HG03045 (cell line): ENCODE measurements around the gene HABP2.

Source experiments
- ATAC-seq: cut with Tn5 transposase; IDR thresholded peaks from one replicate; pipeline ENCODE4 v1.9.1; 2021; ENCODE audit warnings: mild to moderate bottlenecking, moderate library complexity; ENCODE audit not compliant: unreplicated experiment

Gene HABP2

DNA sequence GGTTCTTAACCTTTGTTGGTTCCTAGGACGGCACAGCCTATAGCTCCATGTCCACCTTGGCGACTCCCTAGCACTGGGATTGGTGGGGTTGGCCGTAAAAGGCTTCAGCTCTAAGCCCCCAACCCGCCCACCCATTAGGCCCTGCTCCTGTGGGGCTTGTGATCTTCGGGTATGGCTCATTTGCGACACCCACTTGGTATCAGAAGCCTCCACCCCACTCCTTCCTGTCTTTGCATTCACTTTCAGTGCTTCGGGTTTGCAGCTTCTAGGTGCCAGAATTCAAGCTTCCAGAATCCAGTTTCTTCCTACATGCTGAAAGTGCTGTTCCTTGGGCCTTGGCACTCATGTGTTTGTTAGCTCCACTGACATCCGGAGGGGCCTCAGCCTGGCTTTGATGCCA is 39.5 kb downstream of the HABP2 start:
- no peak for ATAC-seq

DNA sequence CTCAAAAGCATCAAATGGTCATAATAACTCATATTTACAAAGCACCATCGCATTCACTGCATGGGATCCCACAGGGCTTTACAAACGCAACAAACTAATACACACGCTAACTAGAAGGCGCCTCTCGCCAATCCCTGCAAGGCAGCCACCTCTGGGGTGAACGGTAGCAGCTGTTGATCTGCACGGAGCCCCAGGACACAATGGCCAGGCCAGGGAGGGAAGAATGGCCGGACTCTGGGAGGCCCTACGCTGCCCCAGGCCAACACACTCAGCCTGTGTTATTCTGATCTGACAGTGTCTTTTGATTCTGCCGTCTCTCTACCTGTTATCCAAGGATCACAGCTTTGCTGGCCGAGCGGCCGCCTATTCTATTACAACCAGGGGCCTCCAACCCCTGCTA is 41.8 kb downstream of the HABP2 start:
- no peak for ATAC-seq

- ATAC-seq, result no peak
Observed at GRCh38 chr10:113600569-113600968, 47.7 kb downstream of the HABP2 start.

- ATAC-seq, result no peak
Observed at GRCh38 chr10:113603057-113603777, 50.4 kb downstream of the HABP2 start.

GRCh38 chr10:113604572-113604971 is 51.7 kb downstream of the HABP2 start:
- no peak for ATAC-seq

DNA sequence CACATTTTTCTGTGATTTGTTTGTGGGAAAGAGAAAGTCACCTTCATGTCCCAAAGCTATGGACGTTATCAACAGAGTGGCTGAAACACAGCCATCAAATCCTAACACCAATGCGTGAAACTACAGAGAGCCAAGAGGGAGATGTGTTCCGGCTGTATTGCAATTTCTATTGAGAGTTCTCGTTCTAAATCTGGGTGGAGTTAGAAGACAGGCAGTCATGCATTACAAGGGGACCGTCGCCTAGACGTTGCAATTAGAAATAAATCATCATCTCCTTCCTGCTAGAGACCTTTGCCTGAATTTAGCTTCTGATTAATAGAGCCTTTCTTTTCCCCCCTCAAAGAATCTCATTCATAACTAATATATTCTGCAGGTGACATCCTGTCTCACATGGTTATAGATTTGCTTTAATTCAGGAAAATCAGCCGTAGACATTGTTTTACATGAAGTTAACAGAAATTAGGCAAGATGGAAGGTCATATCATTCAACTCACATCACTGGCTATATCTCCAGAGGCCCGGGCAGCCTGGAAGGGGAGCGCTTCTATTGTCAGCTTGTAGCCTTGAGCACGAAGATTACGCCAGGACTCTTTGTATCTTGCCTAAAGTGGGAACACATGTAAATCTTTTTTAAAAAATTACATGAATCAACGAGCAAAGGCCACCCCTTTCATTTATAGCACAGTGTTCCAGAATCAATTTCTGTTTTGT is 52.6 kb downstream of the HABP2 start:
- no peak for ATAC-seq

DNA sequence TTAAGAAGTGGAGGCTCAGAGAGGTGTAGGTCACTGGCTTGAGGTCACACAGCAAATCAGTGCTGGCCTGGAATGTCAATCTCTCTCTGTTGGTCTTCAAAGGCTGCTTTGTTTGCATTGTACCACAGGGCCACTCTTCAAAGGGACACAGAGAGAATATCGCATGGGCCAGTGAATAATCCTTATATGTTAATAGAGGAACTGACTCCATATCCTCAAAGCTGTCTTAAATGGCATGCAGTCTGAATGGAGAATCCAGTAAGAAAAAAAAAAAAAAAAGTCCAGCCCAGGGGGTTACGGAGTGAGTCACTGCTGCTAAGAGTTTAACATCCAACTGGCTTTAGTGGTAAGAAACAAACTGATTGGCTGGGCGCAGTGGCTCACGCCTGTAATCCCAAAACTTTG is 56.9 kb downstream of the HABP2 start:
- ATAC-seq, result no peak

- no peak for ATAC-seq
Observed at GRCh38 chr10:113610631-113611601, 58.1 kb downstream of the HABP2 start.

DNA sequence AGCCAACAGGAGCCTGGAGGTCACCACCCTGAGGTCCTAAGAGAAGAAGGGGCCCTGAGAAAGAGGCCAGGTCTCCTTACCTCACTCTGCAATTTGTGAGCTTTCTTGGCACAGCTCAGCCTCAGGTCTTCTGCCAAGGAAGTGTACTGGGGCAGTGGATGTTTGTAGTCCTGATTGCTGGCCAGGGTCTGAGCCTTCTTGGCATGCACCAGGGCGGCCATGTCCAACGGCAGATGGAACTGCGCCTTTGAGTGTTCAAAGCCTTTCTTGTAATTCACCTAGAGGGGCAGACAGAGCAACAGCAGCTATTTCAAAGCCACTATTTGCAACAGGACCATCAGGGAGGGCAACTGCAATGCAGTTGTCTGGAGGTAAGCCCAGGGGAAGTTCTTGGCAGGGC is 59.3 kb downstream of the HABP2 start:
- ATAC-seq, result no peak

DNA sequence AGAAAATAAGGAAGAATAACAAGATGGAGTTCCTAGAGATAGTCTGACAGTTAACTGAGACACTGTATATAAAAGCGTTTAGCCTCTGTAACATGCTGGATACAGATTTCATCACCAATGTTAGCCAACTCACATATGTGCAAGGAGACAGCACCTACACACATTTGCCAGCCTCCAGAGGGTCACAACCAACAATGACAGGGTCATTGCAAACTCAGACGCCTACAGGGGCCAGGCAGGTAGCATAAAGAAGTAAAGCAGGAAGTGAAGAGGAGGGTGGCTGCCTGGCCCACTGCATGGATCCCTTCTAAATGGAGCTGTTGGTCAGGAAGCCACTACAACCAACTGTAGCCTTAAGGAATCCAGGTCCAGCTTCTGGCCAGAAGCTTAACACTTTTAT is 60.6 kb downstream of the HABP2 start:
- ATAC-seq, result no peak

DNA sequence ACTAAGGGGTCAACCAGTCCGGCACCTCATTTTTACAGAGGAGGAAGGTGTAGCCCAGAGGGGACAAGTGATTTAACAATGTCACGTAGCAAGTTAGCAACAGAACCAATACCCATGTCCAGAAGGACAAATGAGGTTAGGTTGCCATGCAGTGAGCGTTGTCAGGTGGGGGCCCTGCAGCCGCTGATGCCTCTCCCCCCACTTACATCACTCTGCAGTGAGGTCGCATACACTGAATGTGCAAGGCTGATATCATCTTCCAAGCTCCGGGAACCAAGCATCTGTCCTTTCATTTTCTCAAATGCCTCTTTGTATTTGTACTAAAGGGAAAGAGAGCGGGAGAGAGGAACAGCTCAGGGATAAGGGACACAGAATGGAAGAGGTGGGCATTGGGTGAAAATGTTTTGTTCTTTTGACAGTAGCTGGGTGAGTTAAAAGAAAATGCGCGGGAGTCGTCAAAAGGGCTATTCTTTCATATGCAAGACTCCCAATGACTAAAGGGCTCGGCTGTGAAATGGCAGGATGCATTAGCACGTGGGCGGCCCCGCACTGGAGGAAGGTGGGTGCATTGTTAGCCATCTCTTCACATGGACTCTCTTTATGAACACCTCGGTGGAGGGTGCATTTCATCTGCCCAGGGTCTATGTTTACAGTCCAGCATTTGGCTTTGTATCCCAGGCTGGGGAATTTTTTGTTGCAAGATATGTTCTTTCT is 61.3 kb downstream of the HABP2 start:
- ATAC-seq, result no peak

- no peak for ATAC-seq
Observed at GRCh38 chr10:113616244-113617074, 63.6 kb downstream of the HABP2 start.

GRCh38 chr10:113617086-113617485 is 64.2 kb downstream of the HABP2 start:
- ATAC-seq, result no peak

DNA sequence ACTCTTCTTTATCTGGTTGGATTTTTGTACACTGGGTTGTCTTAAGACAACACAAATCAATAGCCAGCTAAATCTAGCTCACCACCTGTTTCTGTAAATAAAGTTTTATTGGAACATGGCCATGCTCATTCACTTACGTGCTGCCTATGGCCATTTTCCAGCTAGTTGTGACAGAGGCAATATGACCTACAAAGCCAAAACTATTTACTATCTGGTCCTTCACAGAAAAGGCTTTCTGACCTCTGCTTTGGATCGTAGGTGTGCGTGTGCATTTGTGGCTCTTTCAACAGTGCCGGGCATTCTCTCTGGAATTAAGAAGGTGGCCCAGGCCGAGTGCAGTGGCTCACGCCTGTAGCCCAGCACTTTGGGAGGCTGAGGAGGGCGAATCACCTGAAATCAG is 65.5 kb downstream of the HABP2 start:
- ATAC-seq, result no peak

DNA sequence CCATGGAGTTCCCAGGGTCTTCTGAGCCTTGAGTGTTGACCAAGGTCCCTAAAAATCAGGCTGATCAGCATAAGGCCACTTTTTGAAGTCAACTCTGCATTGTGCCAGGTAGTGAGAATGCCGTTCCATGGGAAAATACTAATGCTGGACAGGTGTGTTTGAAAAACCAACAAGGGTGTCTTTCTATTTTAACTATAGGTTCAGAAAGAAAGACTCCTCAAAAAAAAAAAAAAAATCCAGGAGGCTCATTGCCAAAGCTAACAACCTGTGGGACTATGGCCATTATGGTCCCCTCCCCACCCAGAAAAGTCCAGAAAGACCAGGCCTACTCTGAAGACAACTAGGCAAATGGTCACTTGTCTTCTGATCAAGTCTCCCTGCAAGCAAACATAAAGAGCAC is 66.5 kb downstream of the HABP2 start:
- ATAC-seq, result no peak

- no peak for ATAC-seq
Observed at GRCh38 chr10:113620511-113620910, 67.7 kb downstream of the HABP2 start.

GRCh38 chr10:113620936-113621335 is 68.1 kb downstream of the HABP2 start:
- no peak for ATAC-seq

DNA sequence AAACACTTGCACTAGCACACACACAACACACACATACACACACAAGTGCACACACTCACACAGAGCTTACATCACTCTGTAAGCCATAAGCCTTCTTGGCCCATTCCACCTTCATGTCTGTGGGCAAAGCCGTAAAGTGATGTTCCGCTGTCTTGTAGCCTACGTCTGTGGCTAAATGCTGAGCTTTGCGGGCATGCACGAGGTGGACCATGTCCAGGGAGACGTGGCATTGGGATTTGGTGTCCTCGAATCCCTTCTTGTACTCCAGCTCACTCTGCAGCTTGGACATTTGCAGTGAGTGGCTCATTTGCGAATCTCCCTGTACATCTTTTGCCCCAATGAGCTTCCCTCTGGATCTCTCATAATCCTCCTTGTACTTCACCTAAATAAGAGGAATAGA is 68.9 kb downstream of the HABP2 start:
- ATAC-seq, result no peak

DNA sequence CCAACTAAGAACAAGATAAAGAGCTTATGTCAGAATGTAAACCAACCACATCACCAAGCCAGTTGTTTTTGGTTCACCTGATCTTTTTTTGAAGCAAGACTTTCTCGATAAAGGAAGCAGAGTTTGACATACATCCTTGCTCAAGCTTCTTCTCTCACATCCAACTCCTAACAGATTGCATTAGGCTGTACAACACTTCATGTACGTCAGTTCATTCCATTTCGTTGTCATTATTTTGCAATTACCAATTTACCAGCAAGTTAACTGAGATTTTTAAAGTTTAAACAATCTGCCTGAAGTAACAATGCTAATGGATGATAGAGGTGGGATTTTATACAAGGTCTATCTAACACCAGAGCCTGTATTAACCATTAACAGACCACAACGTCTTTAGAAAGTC is 70.0 kb downstream of the HABP2 start:
- ATAC-seq, result no peak
